Measurements from ENCODE around the gene BYSL.
A peak's percentile ranks its signal among the peaks of the same experiment; 100 is the strongest.

DNA sequence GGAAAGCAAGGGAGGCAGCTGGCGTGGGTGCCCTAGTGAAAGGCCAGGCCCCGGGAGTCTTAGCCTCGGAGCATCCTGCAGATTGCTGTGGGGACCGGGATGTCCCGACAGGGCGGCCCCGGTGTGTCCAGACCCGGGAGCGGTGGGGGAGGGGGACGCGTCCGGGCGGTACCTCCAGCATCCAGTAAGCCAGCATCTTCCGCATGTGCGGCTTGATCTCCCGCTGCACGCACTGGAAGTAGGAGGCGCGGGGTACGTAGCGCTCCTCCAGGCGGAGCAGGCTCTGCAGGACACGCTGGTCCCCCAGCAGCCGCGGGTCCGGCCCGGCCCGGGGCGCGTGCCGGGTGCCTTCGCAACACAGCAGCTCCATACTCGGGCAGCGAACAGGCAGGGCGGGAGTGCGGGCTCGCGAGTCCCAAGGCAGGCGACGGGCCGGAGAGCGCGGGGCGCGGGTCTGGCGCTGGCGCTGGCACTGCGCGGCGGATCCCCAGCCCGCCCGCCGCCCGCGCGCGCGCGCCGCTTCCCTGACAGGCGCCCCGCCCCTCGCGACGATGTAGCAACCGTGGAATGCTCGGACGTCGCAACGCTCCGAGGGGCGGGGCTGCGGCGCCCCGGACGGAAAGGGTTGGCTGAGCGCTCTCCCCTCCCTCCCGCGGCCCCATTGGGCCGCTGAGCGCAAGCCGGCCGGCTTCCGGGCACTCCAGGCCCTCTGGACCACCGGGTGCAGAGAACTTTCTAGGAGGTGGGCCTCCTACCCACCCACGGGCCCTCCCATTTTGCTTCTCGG is 20.2 kb downstream of the BYSL start, which contains the start of gene CCND3:
- TF ChIP-seq, protein P1, sequence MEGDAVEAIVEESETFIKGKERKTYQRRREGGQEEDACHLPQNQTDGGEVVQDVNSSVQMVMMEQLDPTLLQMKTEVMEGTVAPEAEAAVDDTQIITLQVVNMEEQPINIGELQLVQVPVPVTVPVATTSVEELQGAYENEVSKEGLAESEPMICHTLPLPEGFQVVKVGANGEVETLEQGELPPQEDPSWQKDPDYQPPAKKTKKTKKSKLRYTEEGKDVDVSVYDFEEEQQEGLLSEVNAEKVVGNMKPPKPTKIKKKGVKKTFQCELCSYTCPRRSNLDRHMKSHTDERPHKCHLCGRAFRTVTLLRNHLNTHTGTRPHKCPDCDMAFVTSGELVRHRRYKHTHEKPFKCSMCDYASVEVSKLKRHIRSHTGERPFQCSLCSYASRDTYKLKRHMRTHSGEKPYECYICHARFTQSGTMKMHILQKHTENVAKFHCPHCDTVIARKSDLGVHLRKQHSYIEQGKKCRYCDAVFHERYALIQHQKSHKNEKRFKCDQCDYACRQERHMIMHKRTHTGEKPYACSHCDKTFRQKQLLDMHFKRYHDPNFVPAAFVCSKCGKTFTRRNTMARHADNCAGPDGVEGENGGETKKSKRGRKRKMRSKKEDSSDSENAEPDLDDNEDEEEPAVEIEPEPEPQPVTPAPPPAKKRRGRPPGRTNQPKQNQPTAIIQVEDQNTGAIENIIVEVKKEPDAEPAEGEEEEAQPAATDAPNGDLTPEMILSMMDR (IDR thresholded peaks at IDR 0.05) = peak in 1 of 6 experiments; percentile 5
- peak; percentile 59 to 62 for TF ChIP-seq POLR2A (IDR thresholded peaks at IDR 0.05)
